ENCODE measurements around the gene LCOR.

- TF ChIP-seq, protein P1, sequence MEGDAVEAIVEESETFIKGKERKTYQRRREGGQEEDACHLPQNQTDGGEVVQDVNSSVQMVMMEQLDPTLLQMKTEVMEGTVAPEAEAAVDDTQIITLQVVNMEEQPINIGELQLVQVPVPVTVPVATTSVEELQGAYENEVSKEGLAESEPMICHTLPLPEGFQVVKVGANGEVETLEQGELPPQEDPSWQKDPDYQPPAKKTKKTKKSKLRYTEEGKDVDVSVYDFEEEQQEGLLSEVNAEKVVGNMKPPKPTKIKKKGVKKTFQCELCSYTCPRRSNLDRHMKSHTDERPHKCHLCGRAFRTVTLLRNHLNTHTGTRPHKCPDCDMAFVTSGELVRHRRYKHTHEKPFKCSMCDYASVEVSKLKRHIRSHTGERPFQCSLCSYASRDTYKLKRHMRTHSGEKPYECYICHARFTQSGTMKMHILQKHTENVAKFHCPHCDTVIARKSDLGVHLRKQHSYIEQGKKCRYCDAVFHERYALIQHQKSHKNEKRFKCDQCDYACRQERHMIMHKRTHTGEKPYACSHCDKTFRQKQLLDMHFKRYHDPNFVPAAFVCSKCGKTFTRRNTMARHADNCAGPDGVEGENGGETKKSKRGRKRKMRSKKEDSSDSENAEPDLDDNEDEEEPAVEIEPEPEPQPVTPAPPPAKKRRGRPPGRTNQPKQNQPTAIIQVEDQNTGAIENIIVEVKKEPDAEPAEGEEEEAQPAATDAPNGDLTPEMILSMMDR (IDR thresholded peaks at IDR 0.05) = no peak
- TF ChIP-seq EP300 (IDR thresholded peaks at IDR 0.05; ENCODE audit: low read depth) (no peak), POLR2A (IDR thresholded peaks at IDR 0.05) (no peak), POLR2AphosphoS5 (IDR thresholded peaks at IDR 0.05) (no peak)
These were observed 170.6 kb downstream of the LCOR start for GRCh38 chr10:97002670-97003069.
